Stimulated activated CD4-positive, alpha-beta T cell treated with anti-CD3 and anti-CD28 coated beads, Interleukin-12 subunit alpha, Interleukin-12 subunit beta, amount 100 ng/mL, for 24 hours (primary cell): ENCODE results near the gene ZBTB24.

ENCODE experiments used
- DNase-seq, 2 experiments: peaks; one replicate each; pipeline ENCODE4 v3.0.0-alpha.2; 2020; ENCODE audit warnings: low read depth in 2 of 2

The ZBTB24 gene

GRCh38 chr6:109420751-109421150, 62.3 kb downstream of the ZBTB24 start:
- DNase-seq: no peak

GRCh38 chr6:109417646-109418045, 65.4 kb downstream of the ZBTB24 start:
- no peak for DNase-seq
